Esophagus (tissue), 2 donors: ENCODE results near the gene CFHR4. TPM values are rescaled to one million over a fixed set of nuclear protein-coding genes. Genes with fewer than 3 reads are reported as not detected.
"Not testable (repeated sequence)": the region's sequence is repeated elsewhere in the genome, so short reads cannot be mapped to it uniquely, and the experiment has no call there.

ENCODE experiments used
- H3K27ac ChIP-seq, 2 donors: one replicate each; pipeline ENCODE4 v1.5.1; 2013; ENCODE audit warnings: low read depth in 2 of 2, mild to moderate bottlenecking in 2 of 2, inconsistent platforms in 1 of 2, low read length in 1 of 2, moderate library complexity in 1 of 2
- H3K27me3 ChIP-seq, 2 donors: one replicate each; pipeline ENCODE4 v1.6.1; 2013; ENCODE audit warnings: low read length in 2 of 2, control low read depth in 1 of 2, mild to moderate bottlenecking in 1 of 2; ENCODE audit not compliant: insufficient read depth in 2 of 2, control insufficient read depth in 1 of 2
- H3K36me3 ChIP-seq, 2 donors: one replicate each; pipeline ENCODE4 v1.6.1; 2013; ENCODE audit warnings: low read length in 1 of 2; ENCODE audit not compliant: control insufficient read depth in 2 of 2, insufficient read depth in 2 of 2
- H3K4me1 ChIP-seq, 2 donors: one replicate each; pipeline ENCODE4 v1.6.1; 2013; ENCODE audit warnings: low read length in 1 of 2; ENCODE audit not compliant: control insufficient read depth in 2 of 2, insufficient read depth in 2 of 2
- H3K4me3 ChIP-seq, 2 donors: one replicate each; pipeline ENCODE4 v1.5.1; 2013; ENCODE audit warnings: low read length in 2 of 2, mild to moderate bottlenecking in 2 of 2, low read depth in 1 of 2, moderate library complexity in 1 of 2
- H3K9me3 ChIP-seq, 2 donors: one replicate each; pipeline ENCODE4 v1.6.1; 2013; ENCODE audit warnings: mild to moderate bottlenecking in 2 of 2, low read depth in 1 of 2, low read length in 1 of 2, moderate library complexity in 1 of 2; ENCODE audit not compliant: control insufficient read depth in 2 of 2, insufficient read depth in 1 of 2
- WGBS, 2 donors: extraction: QIAGEN DNeasy Blood & Tissue Kit; methylation state at CpG; one replicate each; pipeline ENCODE4 v1.1.7; 2013; 5-methylcytosine and 5-hydroxymethylcytosine counted together
- polyA plus RNA-seq, 2 donors: library from polyadenylated mRNA; stranded (reverse); fragments of 200-250 nt; gene quantifications; one replicate each; pipeline ENCODE4 v1.2.3, GENCODE V29; 2013
- donor health status: healthy with polysubstance abuse.
- donor health status: Bipolar disorder and iron deficiency.

Gene CFHR4
- polyA plus RNA-seq, 2 donors, result not detected

- Histone ChIP-seq H3K27ac (no peak overlapping the region), H3K9me3 (no peaks in the 10 kb centered on the region), H3K27me3 (no peaks in the 10 kb centered on the region), H3K4me3 (no peak overlapping the region), H3K4me1 (no peaks in the 10 kb centered on the region), H3K36me3 (no peaks in the 10 kb centered on the region)
- WGBS, 2 donors, result 90 to 98% methylated on average over 3 of the region's 3 CpGs
Observed at GRCh38 chr1:196875935-196876334, 11.9 kb upstream of the CFHR4 start.

GRCh38 chr1:196877964-196878363 is 9.9 kb upstream of the CFHR4 start:
- Histone ChIP-seq H3K9me3 (no peaks in the 10 kb centered on the region), H3K36me3 (no peaks in the 10 kb centered on the region), H3K4me3 (no peak overlapping the region), H3K27ac (no peak overlapping the region), H3K4me1 (no peaks in the 10 kb centered on the region), H3K27me3 (no peaks in the 10 kb centered on the region)
- 9 to 12% methylated on average over 29 of the region's 29 CpGs for WGBS, 2 donors

GRCh38 chr1:196886560-196886959 is 1.3 kb upstream of the CFHR4 start:
- H3K36me3 ChIP-seq, H3K9me3 ChIP-seq, H3K27me3 ChIP-seq, H3K27ac ChIP-seq, H3K4me3 ChIP-seq, H3K4me1 ChIP-seq: not testable (repeated sequence)
- WGBS, 2 donors, result 85 to 86% methylated on average over 4 of the region's 4 CpGs

GRCh38 chr1:196890668-196891067 is 2.8 kb downstream of the CFHR4 start:
- WGBS, 2 donors, result 62 to 67% methylated on average over 6 of the region's 6 CpGs
- Histone ChIP-seq H3K4me3 (no peak overlapping the region), H3K9me3 (no peaks in the 10 kb centered on the region), H3K4me1 (no peaks in the 10 kb centered on the region), H3K27ac (no peak overlapping the region), H3K36me3 (no peaks in the 10 kb centered on the region), H3K27me3 (no peaks in the 10 kb centered on the region)

GRCh38 chr1:196891251-196891650 is 3.4 kb downstream of the CFHR4 start:
- Histone ChIP-seq H3K36me3 (no peaks in the 10 kb centered on the region), H3K4me3 (no peak overlapping the region), H3K27me3 (no peaks in the 10 kb centered on the region), H3K9me3 (no peaks in the 10 kb centered on the region), H3K4me1 (no peaks in the 10 kb centered on the region), H3K27ac (no peak overlapping the region)
- 77 to 78% methylated on average over 6 of the region's 6 CpGs for WGBS, 2 donors

- 55 to 62% methylated on average over 8 of the region's 8 CpGs for WGBS, 2 donors
- Histone ChIP-seq H3K4me1 (no peaks in the 10 kb centered on the region), H3K36me3 (no peaks in the 10 kb centered on the region), H3K9me3 (no peaks in the 10 kb centered on the region), H3K4me3 (no peak overlapping the region), H3K27ac (no peak overlapping the region), H3K27me3 (no peaks in the 10 kb centered on the region)
Observed at GRCh38 chr1:196896355-196896754, 8.5 kb downstream of the CFHR4 start.

GRCh38 chr1:196897158-196897828 is 9.4 kb downstream of the CFHR4 start:
- Histone ChIP-seq H3K4me1 (no peaks in the 10 kb centered on the region), H3K27ac (no peak overlapping the region), H3K36me3 (no peaks in the 10 kb centered on the region), H3K4me3 (no peak overlapping the region), H3K9me3 (no peaks in the 10 kb centered on the region), H3K27me3 (no peaks in the 10 kb centered on the region)
- WGBS, 2 donors, result 22 to 23% methylated on average over 26 of the region's 26 CpGs

GRCh38 chr1:196902344-196902743 is 14.5 kb downstream of the CFHR4 start:
- no peaks in the 10 kb centered on the region for H3K36me3 ChIP-seq
- no peak overlapping the region for H3K27ac ChIP-seq
- WGBS, 2 donors, result 77 to 81% methylated on average over 2 of the region's 2 CpGs
- H3K27me3 ChIP-seq, result no peaks in the 10 kb centered on the region
- no peaks in the 10 kb centered on the region for H3K9me3 ChIP-seq
- H3K4me3 ChIP-seq, result no peak overlapping the region
- no peaks in the 10 kb centered on the region for H3K4me1 ChIP-seq

GRCh38 chr1:196910215-196910614 is 22.4 kb downstream of the CFHR4 start:
- Histone ChIP-seq H3K9me3 (no peaks in the 10 kb centered on the region), H3K27ac (no peak overlapping the region), H3K36me3 (no peaks in the 10 kb centered on the region), H3K27me3 (no peaks in the 10 kb centered on the region), H3K4me1 (no peaks in the 10 kb centered on the region), H3K4me3 (no peak overlapping the region)
- 95 to 97% methylated on average over 2 of the region's 2 CpGs for WGBS, 2 donors

- H3K27ac ChIP-seq, H3K9me3 ChIP-seq, H3K36me3 ChIP-seq, H3K4me1 ChIP-seq, H3K4me3 ChIP-seq, H3K27me3 ChIP-seq: not testable (repeated sequence)
- WGBS, 2 donors, result 45 to 64% methylated on average over 5 of the region's 5 CpGs
Observed at GRCh38 chr1:196912283-196912682, 24.4 kb downstream of the CFHR4 start.
